ENCODE measurements around the gene CDC45.
"Not testable (repeated sequence)": the region's sequence is repeated elsewhere in the genome, so short reads cannot be mapped to it uniquely, and the experiment has no call there.

Gene CDC45, protein sequence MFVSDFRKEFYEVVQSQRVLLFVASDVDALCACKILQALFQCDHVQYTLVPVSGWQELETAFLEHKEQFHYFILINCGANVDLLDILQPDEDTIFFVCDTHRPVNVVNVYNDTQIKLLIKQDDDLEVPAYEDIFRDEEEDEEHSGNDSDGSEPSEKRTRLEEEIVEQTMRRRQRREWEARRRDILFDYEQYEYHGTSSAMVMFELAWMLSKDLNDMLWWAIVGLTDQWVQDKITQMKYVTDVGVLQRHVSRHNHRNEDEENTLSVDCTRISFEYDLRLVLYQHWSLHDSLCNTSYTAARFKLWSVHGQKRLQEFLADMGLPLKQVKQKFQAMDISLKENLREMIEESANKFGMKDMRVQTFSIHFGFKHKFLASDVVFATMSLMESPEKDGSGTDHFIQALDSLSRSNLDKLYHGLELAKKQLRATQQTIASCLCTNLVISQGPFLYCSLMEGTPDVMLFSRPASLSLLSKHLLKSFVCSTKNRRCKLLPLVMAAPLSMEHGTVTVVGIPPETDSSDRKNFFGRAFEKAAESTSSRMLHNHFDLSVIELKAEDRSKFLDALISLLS

DNA sequence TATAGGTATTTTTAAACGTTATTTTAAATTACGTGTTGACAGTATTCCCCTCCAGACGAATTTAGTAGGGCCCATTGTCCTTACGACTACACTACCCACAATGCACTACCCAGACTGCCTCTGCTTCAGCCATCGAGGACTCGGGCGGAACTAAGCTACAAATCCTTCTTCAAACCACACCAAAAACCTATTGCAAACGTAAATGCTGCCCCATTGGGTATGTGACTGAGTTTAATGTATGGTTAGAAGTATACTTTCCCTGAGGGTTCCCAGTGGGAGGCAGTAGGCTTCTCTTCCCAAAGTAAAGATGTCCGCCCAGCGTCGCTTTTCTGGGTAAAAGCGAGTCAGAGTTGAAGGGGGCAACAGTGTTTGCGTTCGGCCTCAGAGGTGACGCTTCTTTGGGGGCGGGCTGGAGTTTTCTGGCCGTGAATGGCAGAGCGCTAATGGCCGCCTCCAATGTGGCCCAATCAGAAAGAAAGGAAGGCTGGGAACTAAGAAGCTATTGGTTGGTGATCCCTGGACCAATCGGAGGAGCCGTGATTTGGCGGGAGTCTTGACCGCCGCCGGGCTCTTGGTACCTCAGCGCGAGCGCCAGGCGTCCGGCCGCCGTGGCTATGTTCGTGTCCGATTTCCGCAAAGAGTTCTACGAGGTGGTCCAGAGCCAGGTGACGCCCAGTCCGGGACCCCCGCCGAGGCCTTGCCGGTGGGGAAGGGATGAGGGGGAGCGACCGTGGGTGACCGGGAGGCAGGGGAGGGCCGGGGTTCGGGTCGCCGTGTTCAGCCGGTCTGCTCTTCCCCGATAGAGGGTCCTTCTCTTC is at the start of gene CDC45:
Gene CDC45, plus strand, starts transcription at position 566 of the 818 bp plus-strand sequence. Its CDS starts 49 bp downstream, at position 615.
- peak; percentile 37 to 100 (median 93) for DNase-seq

DNA sequence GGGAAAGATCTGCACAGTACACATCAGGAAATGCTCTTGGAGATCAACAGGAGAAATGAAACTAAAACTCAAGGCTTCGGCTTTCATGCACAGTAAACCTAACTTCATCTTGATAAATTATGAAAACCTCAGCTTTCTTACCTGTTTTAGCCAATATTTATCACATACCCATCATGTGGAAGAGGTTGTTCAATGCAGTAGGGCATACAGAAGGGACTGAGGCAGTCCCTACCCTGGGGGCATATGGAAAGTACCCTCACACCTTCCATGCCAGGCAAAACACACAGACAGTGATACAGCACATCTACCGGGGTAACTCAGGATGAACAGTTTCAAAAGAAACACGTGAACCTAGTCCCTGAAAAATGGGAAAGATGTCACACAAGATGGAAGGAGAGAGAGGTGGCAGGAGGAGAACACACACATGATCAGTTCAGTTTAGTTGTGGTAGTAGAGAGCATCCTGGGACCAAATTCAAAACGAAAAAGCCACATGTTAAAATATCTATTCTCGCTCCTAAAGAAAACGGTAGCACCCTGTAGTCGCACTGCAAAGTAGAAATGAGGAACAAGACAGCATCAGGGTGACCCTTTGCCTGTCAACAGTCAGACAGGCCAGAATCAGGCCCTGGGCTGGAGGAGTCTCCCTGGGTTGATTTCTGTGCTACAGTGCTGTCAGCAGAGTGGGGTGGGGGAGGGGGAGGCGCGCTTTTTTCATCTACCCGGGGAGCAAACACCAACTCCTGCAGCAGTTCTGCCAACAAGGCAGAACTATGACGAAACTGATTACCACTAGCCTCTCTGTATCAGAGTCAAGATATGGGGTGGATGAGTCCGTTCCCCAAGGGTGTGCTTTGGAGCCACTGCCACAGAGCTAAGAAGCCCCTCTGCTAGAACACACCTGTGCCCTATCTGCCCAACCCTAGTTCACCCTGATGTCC is 49.5 kb upstream of the CDC45 start:
- DNase-seq = peak in 4 of 51 donors; percentile 7 to 30 (median 12)

DNA sequence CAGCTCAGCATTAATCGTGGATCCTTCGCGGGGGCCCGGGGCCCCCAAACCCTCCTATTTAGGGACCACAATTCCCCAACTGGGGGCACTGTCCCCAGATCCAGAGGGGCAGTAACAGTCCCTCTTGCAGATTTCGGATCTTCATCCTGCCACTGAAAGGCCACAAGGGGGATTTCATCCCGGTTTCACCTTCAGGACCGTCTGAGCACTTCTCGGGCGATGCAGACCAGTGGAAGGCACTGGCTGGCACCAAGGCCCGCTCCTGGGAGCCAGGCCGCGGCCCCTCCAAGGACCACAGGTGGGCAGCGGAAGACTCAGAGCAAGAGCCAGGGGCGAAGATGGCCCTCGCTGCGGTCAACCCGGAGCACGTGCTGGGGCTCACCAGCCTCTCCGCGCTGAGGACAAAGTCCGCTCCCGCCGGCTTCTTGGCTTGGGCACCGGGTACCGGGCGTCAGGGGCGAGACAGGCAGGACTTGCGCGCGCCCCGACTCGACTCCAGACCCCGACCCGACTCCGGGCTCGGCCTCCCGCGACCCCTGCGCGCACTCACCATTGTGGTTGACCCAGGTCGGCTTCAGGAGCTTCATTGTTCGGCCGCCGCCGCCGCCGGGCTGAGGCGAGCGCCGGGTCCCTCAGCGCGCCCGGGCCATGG is 48.7 kb upstream of the CDC45 start:
- DNase-seq = peak in 11 of 51 donors; percentile 8 to 38 (median 25)

DNA sequence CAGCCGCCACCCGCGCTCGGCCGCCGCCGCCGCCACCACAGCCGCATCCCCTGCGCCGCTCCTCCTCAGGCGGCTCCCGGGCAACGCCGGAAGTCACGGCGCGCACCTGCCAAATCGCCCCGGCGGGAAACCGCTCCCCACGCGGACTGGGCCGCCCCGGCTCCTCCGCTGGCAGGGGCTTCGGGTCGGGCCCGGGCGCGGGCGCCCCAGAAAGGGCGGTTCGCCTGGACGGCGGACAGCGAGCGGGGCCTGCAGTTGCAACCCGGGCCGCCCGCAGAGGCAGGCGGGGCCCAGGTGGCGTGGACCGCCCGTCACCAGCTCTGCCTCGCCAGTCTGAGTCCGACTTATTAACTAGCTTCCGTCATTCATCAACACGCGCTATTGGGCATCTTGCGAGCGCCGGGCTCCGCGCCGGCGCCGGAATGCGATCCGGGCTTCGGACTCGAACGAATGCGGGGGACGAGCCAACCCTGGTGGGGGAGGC is 48.0 kb upstream of the CDC45 start, which contains the start of gene HIRA:
Gene HIRA, minus strand, starts transcription at position 85 of the 484 bp plus-strand sequence. CDS start 257 bp downstream, outside the sequence.
- DNase-seq = peak in 50 of 51 donors; percentile 27 to 94 (median 76)

DNA sequence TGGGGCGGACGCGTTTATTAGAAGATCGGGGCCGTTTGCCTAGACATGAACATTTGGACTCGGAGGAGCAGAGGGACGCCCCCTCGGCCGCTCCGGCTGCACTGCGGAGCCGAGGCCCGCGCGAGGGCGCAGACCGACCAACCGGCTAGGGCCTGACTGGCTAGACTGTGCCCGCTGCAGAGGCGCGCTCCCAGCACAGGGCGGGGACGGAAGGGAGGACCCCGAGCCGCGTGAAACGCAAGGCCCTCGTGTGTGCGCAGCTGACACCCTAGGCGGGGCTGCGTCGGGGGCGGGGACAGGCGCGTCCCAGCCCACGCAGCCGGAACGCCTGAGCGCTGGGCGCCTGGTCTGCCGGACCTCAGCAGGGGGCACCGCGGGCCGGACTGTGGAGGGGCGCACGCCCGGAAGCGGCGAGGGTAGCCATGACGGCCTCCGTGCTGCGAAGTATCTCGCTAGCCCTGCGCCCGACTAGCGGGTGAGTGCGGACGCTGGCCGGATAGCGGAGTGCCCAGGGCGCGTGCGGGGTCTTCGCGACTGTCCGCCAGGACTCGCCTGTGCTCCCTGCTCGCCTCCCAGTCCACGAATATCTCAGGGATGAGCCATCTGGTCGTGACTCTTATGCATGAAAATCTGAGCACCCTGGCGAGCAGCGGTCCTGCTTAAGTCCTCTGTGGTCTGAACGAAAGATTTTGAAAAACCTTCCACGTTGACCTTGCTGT is 47.4 kb upstream of the CDC45 start, which contains the start of gene MRPL40:
Gene MRPL40, plus strand, starts transcription at position 413 of the 719 bp plus-strand sequence. Its CDS starts 10 bp downstream, at position 423.
- peak; percentile 52 to 97 (median 92) for DNase-seq

DNA sequence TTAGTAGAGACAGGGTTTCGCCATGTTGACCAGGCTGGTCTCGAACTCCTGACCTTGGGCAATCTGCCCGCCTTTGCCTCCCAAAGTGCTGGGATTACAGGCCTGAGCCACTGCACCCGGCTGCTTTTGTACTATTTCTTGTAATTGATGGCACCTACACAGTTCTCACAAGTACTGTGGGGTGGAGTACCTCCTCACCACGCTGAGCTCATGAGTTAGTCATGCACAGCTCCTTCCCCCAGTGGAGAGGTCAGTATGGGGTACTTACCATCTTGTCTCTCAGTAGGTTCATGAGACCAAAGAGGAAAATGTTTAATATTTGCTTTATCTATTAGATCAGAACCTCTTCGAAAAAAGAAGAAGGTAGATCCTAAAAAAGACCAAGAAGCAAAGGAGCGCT is 45.3 kb upstream of the CDC45 start:
- no peak for DNase-seq

DNA sequence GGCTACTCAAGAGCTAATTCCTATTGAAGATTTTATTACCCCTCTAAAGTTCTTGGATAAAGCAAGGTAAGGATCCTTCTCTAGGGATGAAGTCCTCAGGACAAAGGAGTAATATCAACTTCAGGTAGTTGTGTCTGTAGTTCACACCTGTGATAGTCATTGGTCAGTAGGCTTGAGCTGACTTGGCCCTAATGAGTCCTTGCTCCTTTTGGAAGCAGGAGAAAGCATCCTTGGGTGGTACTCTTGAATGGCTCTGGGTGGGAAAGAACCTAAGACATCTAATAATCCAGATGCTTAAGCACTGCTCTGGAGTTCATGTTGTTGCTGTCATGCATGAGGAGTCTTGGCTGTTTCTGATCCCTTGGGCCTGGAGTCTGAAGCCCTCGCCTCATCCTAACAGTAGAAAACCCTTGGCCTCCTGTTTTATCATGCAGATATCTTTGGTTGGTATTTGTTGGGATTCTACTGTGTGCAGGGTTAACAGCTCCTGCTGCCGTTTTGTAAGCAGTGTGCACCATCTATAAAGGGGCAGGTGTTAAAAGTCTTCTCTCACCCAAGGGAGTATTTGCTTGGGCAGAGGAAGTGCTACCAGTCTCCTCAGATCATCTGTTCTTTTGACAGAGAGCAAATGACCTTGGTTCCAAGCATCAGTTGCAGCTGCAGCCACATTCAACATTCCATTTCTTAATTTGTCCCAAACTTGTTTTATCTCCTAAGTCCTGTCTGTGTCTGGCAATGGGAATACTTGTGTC is 44.7 kb upstream of the CDC45 start:
- DNase-seq = no peak

DNA sequence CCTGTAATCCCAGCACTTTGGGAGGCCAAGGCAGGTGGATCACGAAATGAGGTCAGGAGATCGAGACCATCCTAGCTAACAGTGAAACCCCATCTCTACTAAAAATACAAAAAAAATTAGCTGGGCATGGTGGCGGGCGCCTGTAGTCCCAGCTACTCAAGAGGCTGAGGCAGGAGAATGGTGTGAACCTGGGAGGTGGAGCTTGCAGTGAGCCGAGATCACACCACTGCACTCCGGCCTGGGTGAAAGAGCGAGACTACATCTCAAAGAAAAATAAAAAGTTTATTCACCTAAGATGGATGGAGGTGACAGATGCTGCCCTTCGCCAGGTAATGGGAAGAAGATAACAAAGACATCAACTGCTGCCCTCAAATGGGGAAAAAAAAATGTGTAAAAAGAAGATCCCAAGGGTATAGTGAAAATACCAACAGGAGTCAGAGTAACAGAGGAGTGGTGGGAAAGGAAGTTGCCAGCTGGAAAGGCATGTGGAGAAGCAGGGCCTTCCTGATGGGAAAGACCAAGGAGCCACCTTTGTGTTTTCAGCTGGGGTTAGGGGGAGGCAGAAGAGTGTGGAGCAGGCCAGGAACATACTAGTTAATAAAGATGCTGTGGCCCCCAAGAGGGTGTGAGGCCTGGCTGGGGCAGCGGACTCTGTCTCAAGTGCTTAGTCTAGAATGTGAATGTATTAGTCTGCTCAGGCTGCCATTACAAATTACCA is 43.1 kb upstream of the CDC45 start:
- DNase-seq = not testable (repeated sequence)

DNA sequence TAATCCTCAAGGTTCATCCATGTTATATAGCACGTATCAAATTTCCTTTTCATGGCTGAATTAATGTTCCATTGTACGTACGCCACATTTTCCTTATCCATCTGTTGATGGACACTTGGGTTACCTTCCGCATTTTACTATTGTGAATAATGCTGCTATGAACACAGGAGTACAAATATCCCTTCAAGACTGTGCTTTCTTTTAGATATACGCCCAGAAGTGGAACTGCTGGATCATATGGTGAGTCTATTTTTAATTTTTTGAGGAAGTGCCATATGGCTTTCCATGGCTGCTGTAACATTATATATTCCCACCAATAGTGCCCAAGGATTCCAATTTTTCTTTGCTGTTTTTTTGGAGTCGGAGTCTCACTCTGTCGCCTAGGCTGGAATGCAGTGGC is 41.4 kb upstream of the CDC45 start:
- DNase-seq = no peak

DNA sequence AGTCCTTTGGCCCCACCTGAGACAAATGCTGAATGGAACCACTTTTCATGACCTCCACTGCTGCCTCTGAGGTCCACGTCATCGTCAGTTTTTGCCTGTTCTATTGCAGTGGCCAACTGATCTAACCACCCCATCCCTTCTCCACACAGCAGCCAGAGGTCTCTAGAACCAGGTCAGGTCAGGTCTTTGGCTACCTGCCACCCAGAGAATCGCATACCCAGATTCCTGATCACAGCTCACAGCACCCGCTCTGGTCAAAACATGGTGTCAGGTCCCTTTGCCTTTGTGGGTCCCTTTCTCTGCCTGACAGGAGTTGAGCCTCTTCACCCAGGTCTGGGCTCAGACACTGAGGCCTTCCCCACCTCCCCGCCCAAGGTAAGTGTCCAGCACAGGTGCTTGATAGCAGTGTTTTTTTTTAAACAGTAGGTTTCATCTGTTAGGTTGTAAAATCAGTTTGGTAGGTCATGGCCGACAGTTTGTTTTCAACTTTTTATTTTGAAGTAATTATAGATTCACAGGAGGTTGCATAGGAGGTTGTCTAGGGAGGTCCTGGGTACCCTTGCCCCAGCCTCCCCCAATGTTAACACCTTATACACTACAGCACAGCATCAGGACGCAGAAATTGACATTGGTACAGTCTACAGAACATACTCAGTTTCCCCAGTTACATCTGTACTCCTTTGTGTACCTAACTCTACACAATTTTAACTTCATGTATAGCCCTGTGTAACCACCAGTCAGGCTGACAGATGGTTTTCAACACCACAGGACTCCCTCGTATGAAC is 39.1 kb upstream of the CDC45 start:
- no peak for DNase-seq

DNA sequence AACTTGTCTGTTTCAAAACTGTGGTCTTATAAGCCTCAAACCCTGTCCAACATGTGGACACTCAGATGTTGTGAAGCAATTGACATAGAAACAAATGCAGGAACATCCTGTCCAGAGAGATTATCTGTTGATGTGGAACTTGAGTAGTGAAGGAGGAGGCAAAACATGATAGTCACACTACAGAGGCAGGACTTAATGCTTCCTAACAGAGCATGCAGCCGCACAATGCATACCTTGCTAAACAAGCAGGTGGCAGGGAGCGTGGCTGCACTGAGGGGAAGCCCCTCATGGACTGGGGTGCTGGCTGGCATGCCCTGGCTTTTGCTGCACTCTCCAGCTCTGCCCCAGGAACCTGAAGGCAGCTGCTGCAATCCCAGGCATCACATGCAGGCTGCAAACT is 37.6 kb upstream of the CDC45 start:
- DNase-seq = no peak

DNA sequence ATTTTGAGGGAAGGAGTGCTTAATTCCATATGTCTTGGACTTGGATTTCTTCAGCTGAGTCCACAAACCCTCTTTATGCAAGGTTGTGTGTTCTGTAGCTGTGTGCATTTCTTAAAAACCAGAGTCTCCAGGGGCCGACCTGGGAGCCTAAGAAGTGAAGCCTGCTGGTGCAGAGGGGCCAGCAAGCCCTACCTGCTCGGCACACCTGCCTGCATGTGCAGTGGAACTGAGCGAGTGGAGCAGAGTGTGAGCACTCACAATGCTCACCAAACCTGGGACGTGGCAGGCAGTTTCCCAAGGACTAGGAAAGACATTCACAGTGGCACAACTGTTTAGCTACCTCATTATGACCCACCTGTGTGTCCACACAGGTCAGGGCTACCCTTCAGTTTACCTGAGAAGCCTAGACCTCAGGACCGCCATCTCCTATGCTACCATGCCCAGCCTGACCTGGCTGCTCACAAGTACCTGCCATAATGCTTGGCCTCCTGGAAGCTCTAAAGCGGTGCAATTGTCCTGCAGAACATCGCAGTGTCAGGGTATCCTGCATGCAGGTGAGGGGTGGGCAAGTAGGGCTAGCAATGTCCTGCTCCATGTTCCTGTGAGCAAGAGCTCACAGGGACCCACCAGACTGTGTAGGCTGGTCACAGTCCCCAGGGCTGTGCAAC is 36.0 kb upstream of the CDC45 start:
- no peak for DNase-seq

DNA sequence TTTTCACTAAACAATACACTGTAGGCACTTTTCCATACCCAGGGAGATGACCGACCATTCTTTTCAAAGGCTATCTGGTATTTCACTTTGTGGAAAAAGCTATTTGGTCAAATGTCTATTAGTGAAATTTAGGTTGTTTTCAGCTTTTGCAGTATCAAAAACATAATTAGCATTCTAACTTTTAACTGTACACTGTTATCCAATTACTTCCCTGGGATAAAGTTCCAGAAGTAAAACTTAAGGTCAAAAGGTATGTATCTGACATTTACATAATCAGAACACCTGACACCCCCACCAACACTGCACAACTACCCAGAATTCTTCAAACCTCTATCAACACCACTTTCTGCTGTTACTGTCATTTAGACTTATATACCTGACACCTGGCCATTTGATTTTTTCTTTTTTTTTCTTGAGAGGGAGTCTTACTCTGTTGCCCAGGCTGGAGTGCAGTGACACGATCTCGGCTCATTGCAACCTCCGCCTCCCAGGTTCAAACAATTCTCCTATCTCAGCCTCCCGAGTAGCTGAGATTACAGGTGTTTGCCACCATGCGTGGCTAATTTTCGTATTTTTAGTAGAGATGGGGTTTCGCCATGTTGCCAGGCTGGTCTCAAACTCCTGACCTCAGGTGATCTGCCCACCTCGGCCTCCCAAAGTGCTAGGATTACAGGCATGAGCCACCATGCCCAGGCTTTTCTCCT is 34.3 kb upstream of the CDC45 start:
- not testable (repeated sequence) for DNase-seq

DNA sequence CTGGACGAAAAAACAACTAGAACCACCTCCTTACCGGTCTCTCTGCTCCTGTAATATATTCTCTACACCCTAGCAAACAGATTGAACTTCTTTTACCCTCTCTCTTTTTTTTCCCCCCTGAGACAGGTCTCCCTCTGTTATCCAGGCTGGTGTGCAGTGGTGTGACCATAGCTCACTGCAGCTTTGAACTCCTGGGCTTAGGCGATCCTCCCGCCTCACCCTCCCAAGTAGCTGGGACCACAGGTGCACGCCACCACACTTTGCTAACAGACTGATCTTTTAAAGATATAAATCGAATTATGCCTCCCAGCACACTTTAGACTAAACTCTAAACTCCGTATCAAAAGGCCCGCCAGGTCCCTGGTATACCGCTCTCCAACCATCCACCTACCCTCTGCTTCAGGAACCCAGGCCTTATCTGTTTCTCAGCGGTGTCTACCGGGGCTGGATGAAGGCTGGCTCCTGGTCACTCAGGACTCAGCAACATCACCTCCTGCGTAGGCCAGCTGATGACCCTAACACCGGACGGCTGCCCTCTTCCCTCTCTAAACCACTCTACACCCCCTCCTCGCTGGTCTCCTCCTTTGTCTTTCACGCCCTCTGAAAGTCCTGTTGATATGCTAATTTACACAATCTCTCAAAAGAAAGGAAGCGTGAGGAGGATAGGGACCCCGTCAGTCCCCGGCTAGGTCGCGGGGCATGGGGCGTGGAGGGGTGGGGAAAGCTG is 33.0 kb upstream of the CDC45 start:
- DNase-seq = peak in 1 of 51 donors; percentile 30
